Mesangial cell (primary cell): ENCODE measurements around the gene BLTP2. TPM values are rescaled to one million over a fixed set of nuclear protein-coding genes. Genes with fewer than 3 reads are reported as not detected.

Experiments used
- total RNA-seq: library from RNA; depleted of rRNA; stranded (reverse); fragments of >200 nt; gene quantifications from 2 replicates; pipeline ENCODE4 v1.2.3, GENCODE V29; 2015

The BLTP2 gene
- 88.4 and 115 TPM in 2 replicates for total RNA-seq

DNA sequence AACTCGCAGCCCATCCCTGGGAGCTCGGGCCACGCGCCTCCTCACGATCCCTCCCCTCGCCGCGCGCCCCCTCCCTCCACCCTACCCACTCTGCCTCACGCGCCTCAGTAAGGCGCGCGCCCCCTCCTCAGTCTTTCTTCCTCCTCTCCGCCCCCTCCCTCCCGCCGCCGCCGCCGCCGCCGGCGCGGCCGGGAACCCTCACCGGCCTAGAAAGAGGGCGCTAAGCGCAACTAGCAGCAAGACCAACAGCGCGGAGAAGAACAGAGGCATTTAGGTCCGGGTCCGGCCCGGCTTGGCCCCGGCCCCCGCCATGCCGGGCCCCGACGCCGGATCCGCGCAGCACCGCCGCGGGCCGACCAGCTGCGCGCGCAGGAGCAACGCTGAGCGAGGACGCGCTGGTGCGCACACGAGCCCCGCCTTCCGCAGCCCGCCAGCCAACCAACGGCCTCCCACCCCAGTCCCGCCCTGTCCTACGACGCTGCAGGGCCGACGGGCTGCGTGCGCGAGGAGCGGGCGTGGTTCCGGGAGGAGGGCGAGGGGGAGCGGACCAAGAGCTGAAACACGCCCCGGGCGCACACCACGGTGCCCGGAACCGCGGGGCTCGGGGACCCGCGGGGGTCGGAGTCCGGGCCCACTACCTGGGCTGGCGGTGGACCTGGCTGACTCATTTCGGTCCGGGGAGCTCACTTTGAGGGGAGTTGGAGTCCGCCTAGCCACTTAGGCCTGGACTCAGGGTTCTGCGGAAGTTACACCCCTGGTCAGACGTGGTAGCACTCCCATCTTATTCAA is at the start of gene BLTP2:
Gene BLTP2 (minus strand): TSS at position 372 of the 789 bp plus-strand sequence. CDS start 102 bp downstream, at position 270.

DNA sequence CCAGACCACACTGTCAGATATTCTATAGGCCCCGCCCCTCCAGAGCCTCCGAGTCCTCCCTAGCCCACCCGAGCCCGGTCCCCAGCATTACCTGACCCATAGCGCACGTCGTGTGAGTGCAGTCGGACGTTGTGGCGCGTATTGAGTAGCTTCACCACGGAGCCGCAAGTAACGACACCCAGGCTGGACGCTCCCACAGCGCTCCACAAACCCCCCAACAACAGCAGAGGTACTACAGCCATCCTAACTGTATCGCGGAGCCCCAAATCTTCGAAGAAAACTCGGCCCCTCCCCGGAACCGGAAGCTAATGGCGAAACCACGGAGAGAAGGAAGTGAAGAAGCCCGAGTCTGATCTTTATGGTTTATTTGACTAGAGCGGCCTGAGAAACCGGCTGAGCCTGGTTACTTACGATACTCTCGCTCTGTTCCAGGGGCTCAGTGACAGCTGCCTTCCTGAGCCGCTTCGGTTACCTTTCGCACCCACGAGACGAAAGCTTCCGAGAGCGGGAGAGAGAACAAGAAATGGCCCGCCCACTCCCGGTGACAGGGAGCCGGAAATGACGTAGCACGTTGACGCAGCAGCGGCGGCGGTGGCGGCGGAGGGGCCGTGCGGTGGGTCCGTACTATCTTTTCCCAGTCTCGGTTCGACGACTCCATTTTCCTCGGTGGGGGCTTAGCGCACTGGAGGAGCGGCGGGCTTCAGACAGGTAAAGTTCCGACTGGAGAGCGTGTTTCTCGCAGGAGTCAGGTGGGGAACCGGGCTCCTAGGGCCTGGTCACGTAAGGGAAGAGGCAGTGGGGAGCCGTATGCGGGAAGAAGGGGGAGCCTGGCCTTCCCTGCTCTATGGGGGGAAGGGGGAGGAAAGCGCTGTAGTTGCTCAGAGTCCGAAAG is 16.9 kb upstream of the BLTP2 start, which contains the start of the genes SDF2 and SUPT6H:
Gene SDF2 (minus strand): TSS at position 272 of the 892 bp plus-strand sequence. CDS start 30 bp downstream, at position 242.
Gene SUPT6H (plus strand): TSS at position 571 of the 892 bp plus-strand sequence. CDS start 11,197 bp downstream, outside the sequence.

DNA sequence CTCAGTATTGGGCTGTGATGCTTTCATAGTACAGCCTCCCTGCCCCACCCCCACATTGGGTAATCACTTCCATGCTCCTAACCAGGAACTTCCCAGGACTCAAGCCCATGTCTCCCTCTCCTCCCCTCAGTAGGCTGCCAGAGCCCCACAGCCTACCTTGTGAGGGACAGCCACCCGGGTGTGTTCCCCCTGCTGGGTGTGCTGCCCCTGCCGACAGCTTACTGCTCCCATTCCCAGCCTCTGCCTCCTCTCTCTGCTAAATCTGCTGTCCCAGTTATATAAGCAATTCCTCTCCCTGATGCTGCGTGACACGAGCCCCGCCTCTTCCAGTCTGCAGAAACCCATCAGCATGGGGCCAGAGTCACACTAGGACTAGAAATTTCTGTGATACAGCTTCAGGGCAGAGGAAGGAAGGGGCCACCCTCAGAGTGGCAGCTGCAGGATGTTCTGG is 31.0 kb downstream of the BLTP2 start, which contains the start of gene RSKR:
Gene RSKR (minus strand): TSS at position 255 of the 451 bp plus-strand sequence. CDS start 24 bp downstream, at position 231.

DNA sequence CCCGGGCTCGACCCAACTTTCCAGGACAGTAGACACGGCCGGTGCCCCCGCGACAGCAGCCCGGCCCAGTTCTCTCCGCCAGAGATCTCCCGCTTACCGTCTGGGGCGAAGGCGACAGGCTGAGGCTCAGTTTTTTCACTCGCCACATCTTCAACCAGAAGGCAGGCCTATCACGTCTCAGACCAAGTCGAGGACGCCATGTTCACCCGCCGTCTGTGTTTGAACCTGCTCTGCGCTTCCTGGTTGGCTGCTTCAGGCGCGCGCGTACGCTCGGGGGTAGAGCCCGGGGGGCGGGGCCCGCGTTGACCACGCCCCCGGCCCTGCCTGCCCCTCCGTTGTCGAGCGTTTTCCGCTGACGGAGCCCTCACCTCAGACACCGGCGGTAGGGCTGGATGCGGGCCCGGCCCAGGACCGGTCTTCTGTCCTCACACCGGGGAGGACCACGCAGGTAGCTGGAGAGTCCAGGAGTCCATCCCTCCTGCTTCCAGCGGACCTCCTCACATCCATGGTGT is 46.1 kb downstream of the BLTP2 start, which contains the start of gene SPAG5:
Gene SPAG5 (minus strand): TSS at position 227 of the 512 bp plus-strand sequence. CDS start 79 bp downstream, at position 148.

Other genes starting within 250 kb of the BLTP2 start
- gene SLC46A1, start 238.9 kb downstream of the BLTP2 start, total RNA-seq, result 1.1 and 5.7 TPM in 2 replicates
- gene SLC13A2, start 171.5 kb downstream of the BLTP2 start, total RNA-seq, result not detected in 2 replicates
- gene FOXN1, start 138.8 kb downstream of the BLTP2 start, total RNA-seq, result not detected in 2 replicates
- gene UNC119, start 92.5 kb downstream of the BLTP2 start, total RNA-seq, result 31.9 and 40.9 TPM in 2 replicates
- gene PIGS, start 73.6 kb downstream of the BLTP2 start, total RNA-seq, result 76.3 and 162 TPM in 2 replicates
- gene ALDOC, start 68.3 kb downstream of the BLTP2 start, total RNA-seq, result 14.8 and 39.7 TPM in 2 replicates
- gene SPAG5, start 46.1 kb downstream of the BLTP2 start, total RNA-seq, result 3.5 and 84.2 TPM in 2 replicates
- 2.9 and 3.4 TPM in 2 replicates for gene RSKR, start 31.0 kb downstream of the BLTP2 start, total RNA-seq
- gene SDF2, start 16.7 kb upstream of the BLTP2 start, total RNA-seq, result 51.3 and 64.0 TPM in 2 replicates
- 29.8 and 44.5 TPM in 2 replicates for gene SUPT6H, start 17.0 kb upstream of the BLTP2 start, total RNA-seq
- 1.0 and 1.6 TPM in 2 replicates for gene PROCA1, start 66.7 kb upstream of the BLTP2 start, total RNA-seq
- gene RAB34, start 72.7 kb upstream of the BLTP2 start, total RNA-seq, result 293 and 306 TPM in 2 replicates
- gene RPL23A, start 74.8 kb upstream of the BLTP2 start, total RNA-seq, result 447 and 480 TPM in 2 replicates
- gene TLCD1, start 81.1 kb upstream of the BLTP2 start, total RNA-seq, result 9.1 and 9.6 TPM in 2 replicates
- gene NEK8, start 83.6 kb upstream of the BLTP2 start, total RNA-seq, result 2.8 and 3.7 TPM in 2 replicates
- 61.3 and 86.8 TPM in 2 replicates for gene TRAF4, start 98.9 kb upstream of the BLTP2 start, total RNA-seq
- 23.0 and 30.2 TPM in 2 replicates for gene FAM222B, start 197.6 kb upstream of the BLTP2 start, total RNA-seq
- gene ERAL1, start 209.9 kb upstream of the BLTP2 start, total RNA-seq, result 71.6 and 117 TPM in 2 replicates